Sigmoid colon (tissue), 4 donors: Measurements from ENCODE around the gene PHKA1.

Experiments used
- CTCF ChIP-seq, 4 experiments: fragments of 450-650 bp in 3 of 4; fragments of 200-600 bp in 1 of 4; IDR thresholded peaks; one replicate each; pipeline ENCODE4 v1.5.1; 2016 to 2019; ENCODE audit warnings: antibody characterized with exemption in 4 of 4, mild to moderate bottlenecking in 3 of 4, moderate library complexity in 2 of 4
- EP300 ChIP-seq, 4 donors: sonication (generic); formaldehyde crosslinking; IDR thresholded peaks; one replicate each; pipeline ENCODE4 v1.6.1; 2017; ENCODE audit warnings: antibody characterized with exemption in 4 of 4
- POLR2A ChIP-seq, 2 donors: fragments of 450-650 bp; IDR thresholded peaks; one replicate each; pipeline ENCODE4 v1.6.1; 2016; ENCODE audit warnings: antibody characterized with exemption in 2 of 2, mild to moderate bottlenecking in 2 of 2, moderate library complexity in 2 of 2
- POLR2AphosphoS5 ChIP-seq, 4 donors: sonication (generic); formaldehyde crosslinking; IDR thresholded peaks; one replicate each; pipeline ENCODE4 v1.6.1; 2017; ENCODE audit warnings: antibody characterized with exemption in 4 of 4

GRCh38 chrX:72635930-72636329 is 78.2 kb downstream of the PHKA1 start:
- TF ChIP-seq CTCF (IDR thresholded peaks at IDR 0.05) (no peak), POLR2A (IDR thresholded peaks at IDR 0.05) (no peak), POLR2AphosphoS5 (IDR thresholded peaks at IDR 0.05) (no peak), EP300 (IDR thresholded peaks at IDR 0.05) (no peak)
